NCI-H1417 treated with DMSO at 0.1 percent for 48 hours (cell line): Measurements from ENCODE around the gene ORM1.
"Not testable (repeated sequence)": the region's sequence is repeated elsewhere in the genome, so short reads cannot be mapped to it uniquely, and the experiment has no call there.

Source experiments
- DNase-seq: peaks from one replicate; lab custom pipeline; 2025; lab: John Stamatoyannopoulos, UW

Gene ORM1

GRCh38 chr9:114322831-114323531, at the start of gene ORM1:
TSS of gene ORM1 (plus strand) at chr9:114323098. CDS start at chr9:114323134, 36 bp downstream.
- not testable (repeated sequence) for DNase-seq

GRCh38 chr9:114273461-114273881, 49.4 kb upstream of the ORM1 start:
- DNase-seq = no peak

GRCh38 chr9:114274217-114274616, 48.7 kb upstream of the ORM1 start:
- DNase-seq = no peak

- no peak for DNase-seq
Measured at GRCh38 chr9:114275246-114276004, 47.5 kb upstream of the ORM1 start.

- DNase-seq = no peak
Measured at GRCh38 chr9:114276908-114277821, 45.7 kb upstream of the ORM1 start.

GRCh38 chr9:114278356-114278755, 44.5 kb upstream of the ORM1 start:
- DNase-seq = no peak

- no peak for DNase-seq
Measured at GRCh38 chr9:114278881-114279570, 43.9 kb upstream of the ORM1 start.

GRCh38 chr9:114279693-114280092, 43.2 kb upstream of the ORM1 start:
- no peak for DNase-seq

GRCh38 chr9:114280636-114281472, 42.0 kb upstream of the ORM1 start:
- no peak for DNase-seq

- DNase-seq = no peak
Measured at GRCh38 chr9:114281473-114282103, 41.3 kb upstream of the ORM1 start.

GRCh38 chr9:114282104-114282485, 40.8 kb upstream of the ORM1 start:
- DNase-seq = no peak

GRCh38 chr9:114282507-114282906, 40.4 kb upstream of the ORM1 start:
- no peak for DNase-seq

GRCh38 chr9:114282926-114283325, 40.0 kb upstream of the ORM1 start:
- no peak for DNase-seq

GRCh38 chr9:114283551-114284111, 39.3 kb upstream of the ORM1 start:
- DNase-seq = no peak

GRCh38 chr9:114284316-114285060, 38.4 kb upstream of the ORM1 start:
- DNase-seq = no peak

GRCh38 chr9:114285166-114285867, 37.6 kb upstream of the ORM1 start:
- DNase-seq = no peak

GRCh38 chr9:114286146-114286679, 36.7 kb upstream of the ORM1 start:
- DNase-seq = no peak

- no peak for DNase-seq
Measured at GRCh38 chr9:114287001-114287762, 35.7 kb upstream of the ORM1 start.
